ENCODE measurements around the gene REEP3.

REEP3 gene

GRCh38 chr10:63591600-63592379, 70.6 kb downstream of the REEP3 start:
- no peak for DNase-seq

- DNase-seq, result no peak
Measured at GRCh38 chr10:63593576-63593975, 72.4 kb downstream of the REEP3 start.

GRCh38 chr10:63595072-63595471, 73.9 kb downstream of the REEP3 start:
- DNase-seq, result no peak

GRCh38 chr10:63596924-63597323, 75.7 kb downstream of the REEP3 start:
- no peak for DNase-seq

DNA sequence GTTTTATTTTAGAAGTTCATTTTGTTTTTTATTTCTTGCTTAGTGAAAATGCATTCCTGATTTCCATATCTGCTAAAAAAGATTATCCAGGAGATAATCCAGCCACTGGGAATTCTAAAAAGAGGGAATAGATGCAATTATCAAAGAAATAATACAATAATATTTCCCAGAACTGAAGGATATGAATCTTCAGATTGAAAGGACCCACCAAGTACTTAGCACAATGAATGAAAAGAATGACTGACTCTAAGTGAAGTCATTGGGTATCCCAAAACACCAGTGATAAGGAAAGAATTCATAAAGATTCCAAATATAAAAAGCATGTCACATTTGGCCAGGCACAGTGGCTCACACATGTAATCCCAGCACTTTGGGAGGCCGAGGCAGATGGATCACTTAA, 79.3 kb downstream of the REEP3 start:
- DNase-seq, result no peak

GRCh38 chr10:63603709-63604445, 82.7 kb downstream of the REEP3 start:
- no peak for DNase-seq

DNA sequence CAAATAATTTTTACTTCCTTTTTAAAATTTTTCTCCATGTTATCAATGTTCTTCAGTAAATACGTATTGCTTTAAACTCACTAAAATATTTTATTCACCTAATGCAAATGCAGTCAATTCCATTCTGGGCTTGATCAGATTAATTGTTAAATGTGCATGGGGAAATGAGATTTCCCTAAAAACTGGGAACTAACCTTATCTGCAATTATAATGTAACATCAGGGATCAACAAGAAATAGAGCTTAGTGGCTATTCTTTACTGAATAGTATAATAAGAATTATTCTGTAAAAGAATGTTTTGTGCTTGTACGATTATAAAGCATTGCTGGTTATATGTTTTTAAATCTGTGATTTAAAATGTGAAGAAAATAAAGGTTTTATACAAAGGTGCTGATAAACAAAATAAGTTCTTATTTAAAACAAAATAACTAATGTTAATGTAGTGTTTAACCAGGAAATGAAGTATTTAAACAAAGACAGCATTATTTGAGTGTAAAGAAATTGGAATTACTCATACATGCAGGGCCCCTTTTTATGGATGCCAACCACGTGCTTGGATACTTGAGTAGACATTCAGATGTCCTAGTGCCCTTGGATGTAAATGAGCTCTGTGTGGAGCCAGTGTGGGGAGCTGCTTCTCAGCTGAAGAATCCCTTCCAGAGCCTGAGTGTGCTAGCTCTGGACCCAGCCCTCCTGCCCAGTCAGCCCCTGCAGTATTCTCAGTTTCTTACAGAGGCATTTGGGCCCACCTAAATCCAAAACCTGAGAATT, 84.2 kb downstream of the REEP3 start:
- no peak for DNase-seq

GRCh38 chr10:63608511-63608910, 87.3 kb downstream of the REEP3 start:
- no peak for DNase-seq

GRCh38 chr10:63611078-63611477, 89.9 kb downstream of the REEP3 start:
- DNase-seq, result no peak

- DNase-seq, result no peak
Measured at GRCh38 chr10:63614371-63614891, 93.2 kb downstream of the REEP3 start.

- no peak for DNase-seq
Measured at GRCh38 chr10:63618552-63618951, 97.4 kb downstream of the REEP3 start.

DNA sequence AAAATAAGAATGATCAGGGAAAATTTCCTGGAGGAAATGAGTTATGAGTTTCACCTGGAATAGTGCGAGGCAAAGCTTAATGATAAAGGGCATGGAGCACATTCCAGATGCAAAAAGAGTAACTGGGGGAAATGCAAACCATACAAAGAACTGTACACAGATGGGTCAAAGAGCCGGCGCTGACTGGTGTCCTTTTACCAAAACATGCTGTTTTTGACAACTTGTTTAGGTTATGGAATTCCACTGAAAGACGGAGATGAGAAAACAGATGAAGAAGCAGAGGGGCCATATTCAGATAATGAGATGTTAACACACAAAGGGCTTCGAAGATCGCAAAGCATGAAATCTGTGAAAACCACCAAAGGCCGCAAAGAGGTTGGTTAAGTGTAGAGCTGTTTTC, 98.2 kb downstream of the REEP3 start:
- DNase-seq, result no peak

- DNase-seq, result no peak
Measured at GRCh38 chr10:63622097-63622496, 100.9 kb downstream of the REEP3 start.

DNA sequence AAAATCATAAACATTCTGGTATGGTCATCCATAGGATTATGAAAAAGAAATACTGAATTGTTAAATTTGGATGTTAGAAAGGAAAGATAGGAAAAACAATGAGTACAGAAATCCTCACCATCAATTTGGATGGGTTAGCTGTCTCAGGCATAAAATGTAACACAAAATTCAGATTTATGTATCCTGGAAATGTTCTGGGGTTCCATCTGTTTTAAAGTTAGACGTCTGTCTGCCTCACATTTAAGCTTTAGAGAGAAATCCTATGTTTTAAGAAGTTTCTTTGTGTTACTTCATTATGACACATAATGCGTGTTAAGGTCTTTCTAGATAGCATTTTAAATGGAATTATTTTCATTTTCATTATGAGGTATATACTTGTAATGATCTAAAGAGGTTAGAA, 103.5 kb downstream of the REEP3 start:
- no peak for DNase-seq

DNA sequence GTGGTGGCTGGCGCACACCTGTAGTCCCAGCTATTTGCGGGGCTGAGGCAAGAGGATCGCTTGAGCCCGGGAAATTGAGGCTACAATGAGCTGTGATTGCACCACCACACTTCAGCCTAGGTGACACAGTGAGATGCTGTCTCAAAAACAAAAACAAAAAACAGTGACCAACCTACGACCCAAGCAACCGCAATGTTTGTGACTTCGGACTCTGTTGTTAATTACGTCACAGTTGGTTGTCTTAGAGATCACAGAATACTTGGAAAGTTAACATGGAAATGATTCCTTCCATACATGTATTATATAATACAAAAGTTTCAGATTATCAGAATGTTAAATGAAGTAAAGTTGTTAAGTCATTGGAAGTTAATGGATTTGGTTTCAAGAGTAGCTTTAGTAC, 106.2 kb downstream of the REEP3 start:
- no peak for DNase-seq

DNA sequence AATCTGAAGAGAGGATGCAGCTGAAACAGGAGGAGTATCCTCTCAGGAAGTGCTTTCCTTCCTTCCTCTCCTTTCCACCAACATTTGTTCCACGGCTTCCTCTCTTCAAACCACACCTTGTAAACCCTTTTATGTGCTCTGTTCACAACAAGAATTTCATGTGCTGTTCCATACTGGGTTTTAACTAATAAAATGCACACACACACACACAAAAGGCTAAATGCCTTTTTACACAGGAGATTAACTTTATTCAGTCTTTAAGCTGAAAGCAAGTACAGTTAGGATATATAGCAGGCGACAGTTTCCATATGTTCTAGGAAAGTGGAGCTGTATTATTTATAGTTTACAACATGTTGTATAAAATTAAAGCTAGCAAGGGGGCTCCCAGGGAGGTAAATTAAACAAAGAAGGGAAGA, 106.7 kb downstream of the REEP3 start:
- no peak for DNase-seq

DNA sequence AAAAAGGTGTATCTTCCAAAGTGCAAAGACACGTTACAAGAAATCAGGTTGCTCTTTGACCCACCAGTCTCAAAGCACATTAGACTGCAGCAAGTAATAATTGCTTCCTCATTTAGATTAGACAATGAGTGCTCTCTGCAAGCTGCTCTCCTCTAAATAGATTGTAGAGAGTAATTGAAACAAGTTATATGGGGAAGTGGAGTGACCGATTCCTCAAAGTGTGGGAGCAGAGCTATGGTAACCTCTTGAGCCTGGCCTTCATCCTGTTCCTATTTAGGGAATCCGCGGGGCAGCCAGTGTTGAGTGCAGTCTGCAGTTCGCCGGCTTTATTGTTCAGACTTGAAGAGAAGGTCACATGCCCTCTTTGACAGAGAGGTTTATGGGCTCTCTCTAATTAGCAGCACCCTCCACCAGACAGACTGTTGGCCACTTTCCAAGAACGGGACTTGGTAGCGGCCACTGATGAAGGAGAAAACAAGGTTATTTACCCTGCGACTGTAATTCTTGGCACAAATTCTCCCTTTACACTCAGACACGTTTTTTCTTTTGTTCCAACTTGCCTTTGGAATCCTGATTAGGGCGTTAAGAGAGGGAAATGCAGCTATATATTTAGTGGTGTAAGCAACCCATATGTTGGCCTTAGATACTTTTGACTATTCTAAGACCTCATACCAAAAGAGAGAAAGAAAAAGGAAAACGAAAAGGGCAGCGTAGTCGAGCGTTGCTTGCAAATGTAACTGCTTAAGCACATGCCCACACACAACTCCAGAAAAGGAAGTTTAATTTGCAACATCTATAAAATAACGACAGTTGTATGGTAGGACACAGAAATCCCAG, 107.5 kb downstream of the REEP3 start:
- peak; percentile 88 for DNase-seq

DNA sequence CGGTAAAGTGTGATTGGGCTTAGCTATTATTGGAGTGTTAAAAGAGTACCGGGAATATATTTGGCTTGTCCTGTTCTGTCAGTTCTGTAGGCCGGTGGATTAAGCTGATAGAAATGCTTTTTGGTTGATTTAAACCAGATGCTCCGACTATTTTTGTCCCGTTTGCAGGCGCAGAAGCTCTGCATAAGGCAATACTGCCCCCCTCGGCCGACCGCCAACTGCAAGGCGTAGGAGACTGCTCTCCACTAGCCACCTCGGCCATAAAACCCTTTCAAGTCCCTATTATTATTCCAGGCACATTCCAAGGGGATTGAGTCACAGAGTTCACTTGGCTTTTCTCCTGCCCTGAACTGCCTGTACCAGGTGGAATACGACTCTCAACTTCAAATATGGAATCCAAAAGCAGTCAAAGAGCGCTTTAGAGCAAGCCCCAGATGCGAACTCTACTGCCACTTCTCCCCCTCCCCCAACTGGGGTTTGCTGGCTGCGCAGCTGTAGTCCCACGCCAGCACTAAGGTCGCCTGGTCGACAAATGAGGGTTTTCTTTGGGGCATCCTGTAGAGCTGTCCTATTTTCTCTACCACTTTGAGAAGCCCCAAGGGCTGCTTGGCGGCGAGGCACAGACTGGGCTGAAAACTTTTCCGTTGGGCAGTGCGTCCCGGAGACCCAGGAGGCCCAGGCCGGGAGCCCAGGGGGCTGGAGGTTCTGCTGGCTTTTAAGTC, 108.3 kb downstream of the REEP3 start:
- peak; percentile 53 for DNase-seq

GRCh38 chr10:63630085-63630930, 109.1 kb downstream of the REEP3 start:
- DNase-seq, result peak; percentile 56

- no peak for DNase-seq
Measured at GRCh38 chr10:63630931-63631680, 109.9 kb downstream of the REEP3 start.

Data from NCI-H1436 treated with DMSO at 0.1 percent for 48 hours (cell line).